Adrenal gland (tissue), 5 donors: ENCODE results near the gene USP17L25.
"Not testable (repeated sequence)": the region's sequence is repeated elsewhere in the genome, so short reads cannot be mapped to it uniquely, and the experiment has no call there.

ENCODE experiments used
- POLR2A ChIP-seq, 2 donors: fragments of 450-650 bp; IDR thresholded peaks; one replicate each; pipeline ENCODE4 v1.6.1; 2017; ENCODE audit warnings: antibody characterized with exemption in 2 of 2, mild to moderate bottlenecking in 2 of 2, moderate library complexity in 1 of 2
- TF ChIP-seq, protein P1 (sequence below), 6 experiments: fragments of 450-650 bp in 4 of 6; fragments of 200-600 bp in 2 of 6; sonication (generic) in 1 of 6; IDR thresholded peaks; 1 replicate in 5 of 6; 2 replicates in 1 of 6; pipeline versions ENCODE4 v1.5.1 to v1.8.0; 2016 to 2021; ENCODE audit warnings: antibody characterized with exemption in 6 of 6, mild to moderate bottlenecking in 2 of 6, moderate library complexity in 1 of 6
- donor health status: DM: no; HTN: no; CAD: no.

DNA sequence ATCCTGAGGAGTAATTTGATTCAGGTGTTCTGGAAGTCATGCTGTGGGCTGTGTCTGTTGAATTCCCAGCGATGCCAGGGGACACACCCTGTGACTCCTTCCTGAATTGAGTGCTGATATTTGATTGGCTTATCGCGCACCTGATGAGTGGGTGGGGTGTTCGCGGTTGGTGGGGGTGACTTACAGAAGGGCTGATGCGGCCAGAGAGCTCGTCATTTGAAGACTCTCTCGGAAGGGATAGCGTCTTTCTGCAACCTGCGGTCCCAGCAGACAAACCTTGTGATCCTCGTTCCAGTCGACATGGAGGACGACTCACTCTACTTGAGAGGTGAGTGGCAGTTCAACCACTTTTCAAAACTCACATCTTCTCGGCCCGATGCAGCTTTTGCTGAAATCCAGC is 14.1 kb downstream of the USP17L25 start, which contains the start of gene USP17L27:
- TF ChIP-seq, protein P1, sequence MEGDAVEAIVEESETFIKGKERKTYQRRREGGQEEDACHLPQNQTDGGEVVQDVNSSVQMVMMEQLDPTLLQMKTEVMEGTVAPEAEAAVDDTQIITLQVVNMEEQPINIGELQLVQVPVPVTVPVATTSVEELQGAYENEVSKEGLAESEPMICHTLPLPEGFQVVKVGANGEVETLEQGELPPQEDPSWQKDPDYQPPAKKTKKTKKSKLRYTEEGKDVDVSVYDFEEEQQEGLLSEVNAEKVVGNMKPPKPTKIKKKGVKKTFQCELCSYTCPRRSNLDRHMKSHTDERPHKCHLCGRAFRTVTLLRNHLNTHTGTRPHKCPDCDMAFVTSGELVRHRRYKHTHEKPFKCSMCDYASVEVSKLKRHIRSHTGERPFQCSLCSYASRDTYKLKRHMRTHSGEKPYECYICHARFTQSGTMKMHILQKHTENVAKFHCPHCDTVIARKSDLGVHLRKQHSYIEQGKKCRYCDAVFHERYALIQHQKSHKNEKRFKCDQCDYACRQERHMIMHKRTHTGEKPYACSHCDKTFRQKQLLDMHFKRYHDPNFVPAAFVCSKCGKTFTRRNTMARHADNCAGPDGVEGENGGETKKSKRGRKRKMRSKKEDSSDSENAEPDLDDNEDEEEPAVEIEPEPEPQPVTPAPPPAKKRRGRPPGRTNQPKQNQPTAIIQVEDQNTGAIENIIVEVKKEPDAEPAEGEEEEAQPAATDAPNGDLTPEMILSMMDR (IDR thresholded peaks at IDR 0.05): not testable (repeated sequence)
- TF ChIP-seq POLR2A (IDR thresholded peaks at IDR 0.05): not testable (repeated sequence)
